Measurements from ENCODE around the gene GYG2.

The GYG2 gene

DNA sequence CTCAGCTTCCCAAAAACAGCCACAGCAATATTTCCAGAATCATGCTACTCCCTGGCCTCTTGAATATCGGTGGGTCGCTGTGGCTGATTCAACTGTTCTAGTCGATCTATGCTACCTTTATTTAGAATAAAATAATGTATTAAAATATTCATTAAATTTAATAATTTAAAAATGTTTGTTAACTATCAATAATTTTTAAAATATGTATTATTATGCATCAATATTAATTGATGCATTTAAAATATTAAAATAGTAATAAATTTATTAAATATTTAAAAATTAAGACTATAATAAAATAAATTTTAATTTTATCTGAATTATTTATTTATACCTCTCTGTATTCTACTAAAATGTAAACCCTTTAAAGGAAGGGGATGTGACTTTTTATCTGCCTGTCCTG, 81.4 kb downstream of the GYG2 start:
- Histone ChIP-seq H3K79me2 (ENCODE audit: insufficient read depth, low read length) (no peaks in the 10 kb centered on the region), H3K4me1 (ENCODE audit: insufficient read depth, low read length, severe bottlenecking) (no peaks in the 10 kb centered on the region), H3K9me2 (ENCODE audit: low read depth, low read length) (no peaks in the 10 kb centered on the region), H3K27ac (ENCODE audit: low read depth, low read length, poor library complexity, severe bottlenecking) (no peak overlapping the region), H3K9ac (ENCODE audit: low read length) (no peak overlapping the region), H3K27me3 (ENCODE audit: insufficient read depth, low read length) (no peaks in the 10 kb centered on the region), H4K20me1 (ENCODE audit: insufficient read depth, low read length) (no peaks in the 10 kb centered on the region), H3K4me3 (ENCODE audit: low read depth, low read length, poor library complexity, severe bottlenecking) (no peak overlapping the region), H2AFZ (ENCODE audit: low read length) (no peak overlapping the region), H3K4me2 (ENCODE audit: low read length) (no peak overlapping the region), H3K36me3 (ENCODE audit: insufficient read depth, low read length) (no peaks in the 10 kb centered on the region), H3K9me3 (ENCODE audit: low read length) (no peaks in the 10 kb centered on the region), H3F3A (ENCODE audit: insufficient read depth, low read length) (no peaks in the 10 kb centered on the region)
- TF ChIP-seq, protein P1, sequence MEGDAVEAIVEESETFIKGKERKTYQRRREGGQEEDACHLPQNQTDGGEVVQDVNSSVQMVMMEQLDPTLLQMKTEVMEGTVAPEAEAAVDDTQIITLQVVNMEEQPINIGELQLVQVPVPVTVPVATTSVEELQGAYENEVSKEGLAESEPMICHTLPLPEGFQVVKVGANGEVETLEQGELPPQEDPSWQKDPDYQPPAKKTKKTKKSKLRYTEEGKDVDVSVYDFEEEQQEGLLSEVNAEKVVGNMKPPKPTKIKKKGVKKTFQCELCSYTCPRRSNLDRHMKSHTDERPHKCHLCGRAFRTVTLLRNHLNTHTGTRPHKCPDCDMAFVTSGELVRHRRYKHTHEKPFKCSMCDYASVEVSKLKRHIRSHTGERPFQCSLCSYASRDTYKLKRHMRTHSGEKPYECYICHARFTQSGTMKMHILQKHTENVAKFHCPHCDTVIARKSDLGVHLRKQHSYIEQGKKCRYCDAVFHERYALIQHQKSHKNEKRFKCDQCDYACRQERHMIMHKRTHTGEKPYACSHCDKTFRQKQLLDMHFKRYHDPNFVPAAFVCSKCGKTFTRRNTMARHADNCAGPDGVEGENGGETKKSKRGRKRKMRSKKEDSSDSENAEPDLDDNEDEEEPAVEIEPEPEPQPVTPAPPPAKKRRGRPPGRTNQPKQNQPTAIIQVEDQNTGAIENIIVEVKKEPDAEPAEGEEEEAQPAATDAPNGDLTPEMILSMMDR (IDR thresholded peaks at IDR 0.05; ENCODE audit: low read length): no peak

GRCh38 chrX:2913118-2913517, 84.4 kb downstream of the GYG2 start:
- Histone ChIP-seq H3K36me3 (ENCODE audit: insufficient read depth, low read length) (no peaks in the 10 kb centered on the region), H3K9me3 (ENCODE audit: low read length) (no peaks in the 10 kb centered on the region), H3K4me3 (ENCODE audit: low read depth, low read length, poor library complexity, severe bottlenecking) (no peak overlapping the region), H3K27ac (ENCODE audit: low read depth, low read length, poor library complexity, severe bottlenecking) (no peak overlapping the region), H3K4me2 (ENCODE audit: low read length) (no peak overlapping the region), H3K9me2 (ENCODE audit: low read depth, low read length) (no peaks in the 10 kb centered on the region), H2AFZ (ENCODE audit: low read length) (no peak overlapping the region), H3F3A (ENCODE audit: insufficient read depth, low read length) (no peaks in the 10 kb centered on the region), H4K20me1 (ENCODE audit: insufficient read depth, low read length) (no peaks in the 10 kb centered on the region), H3K79me2 (ENCODE audit: insufficient read depth, low read length) (no peaks in the 10 kb centered on the region), H3K27me3 (ENCODE audit: insufficient read depth, low read length) (no peaks in the 10 kb centered on the region), H3K4me1 (ENCODE audit: insufficient read depth, low read length, severe bottlenecking) (no peaks in the 10 kb centered on the region), H3K9ac (ENCODE audit: low read length) (no peak overlapping the region)
- no peak for TF ChIP-seq EZH2 (IDR thresholded peaks at IDR 0.05; ENCODE audit: borderline replicate concordance, low read length)
- TF ChIP-seq, protein P1 (IDR thresholded peaks at IDR 0.05; ENCODE audit: low read length): peak; percentile 23; the same call in 1 of the 2 replicates

- no peaks in the 10 kb centered on the region for H3K4me1 ChIP-seq (ENCODE audit: insufficient read depth, low read length, severe bottlenecking)
- H3K9ac ChIP-seq (ENCODE audit: low read length): no peak overlapping the region
- H2AFZ ChIP-seq (ENCODE audit: low read length): no peak overlapping the region
- H3K27me3 ChIP-seq (ENCODE audit: insufficient read depth, low read length): no peaks in the 10 kb centered on the region
- H3K4me3 ChIP-seq (ENCODE audit: low read depth, low read length, poor library complexity, severe bottlenecking): no peak overlapping the region
- no peaks in the 10 kb centered on the region for H3K9me3 ChIP-seq (ENCODE audit: low read length)
- H3K79me2 ChIP-seq (ENCODE audit: insufficient read depth, low read length): no peaks in the 10 kb centered on the region
- TF ChIP-seq, protein P1 (IDR thresholded peaks at IDR 0.05; ENCODE audit: low read length): no peak
- TF ChIP-seq EZH2 (IDR thresholded peaks at IDR 0.05; ENCODE audit: borderline replicate concordance, low read length): no peak
- no peaks in the 10 kb centered on the region for H3F3A ChIP-seq (ENCODE audit: insufficient read depth, low read length)
- H3K4me2 ChIP-seq (ENCODE audit: low read length): no peak overlapping the region
- H3K27ac ChIP-seq (ENCODE audit: low read depth, low read length, poor library complexity, severe bottlenecking): no peak overlapping the region
- H3K36me3 ChIP-seq (ENCODE audit: insufficient read depth, low read length): no peaks in the 10 kb centered on the region
- no peaks in the 10 kb centered on the region for H3K9me2 ChIP-seq (ENCODE audit: low read depth, low read length)
- H4K20me1 ChIP-seq (ENCODE audit: insufficient read depth, low read length): no peaks in the 10 kb centered on the region
Observed at GRCh38 chrX:2917767-2918166, 89.0 kb downstream of the GYG2 start.

Data from OCI-LY1 (cell line).